Stomach (tissue), 4 donors: ENCODE measurements around the gene SMARCA5.

Experiments used
- POLR2A ChIP-seq, 4 donors: fragments of 450-650 bp; IDR thresholded peaks; one replicate each; pipeline ENCODE4 v1.6.1; 2016; ENCODE audit warnings: antibody characterized with exemption in 4 of 4, control low read depth in 2 of 4, mild to moderate bottlenecking in 1 of 4, moderate library complexity in 1 of 4
- POLR2AphosphoS5 ChIP-seq, 3 donors: sonication (generic); formaldehyde crosslinking; IDR thresholded peaks; one replicate each; pipeline ENCODE4 v1.6.1; 2016; ENCODE audit warnings: antibody characterized with exemption in 3 of 3
- TF ChIP-seq, protein P1 (sequence below), 7 experiments: fragments of 450-650 bp in 4 of 7; fragments of 200-600 bp in 3 of 7; sonication (generic) in 3 of 7; IDR thresholded peaks; one replicate each; pipeline ENCODE4 v1.5.1; 2016 to 2019; ENCODE audit warnings: antibody characterized with exemption in 7 of 7, control low read depth in 2 of 7, mild to moderate bottlenecking in 1 of 7

DNA sequence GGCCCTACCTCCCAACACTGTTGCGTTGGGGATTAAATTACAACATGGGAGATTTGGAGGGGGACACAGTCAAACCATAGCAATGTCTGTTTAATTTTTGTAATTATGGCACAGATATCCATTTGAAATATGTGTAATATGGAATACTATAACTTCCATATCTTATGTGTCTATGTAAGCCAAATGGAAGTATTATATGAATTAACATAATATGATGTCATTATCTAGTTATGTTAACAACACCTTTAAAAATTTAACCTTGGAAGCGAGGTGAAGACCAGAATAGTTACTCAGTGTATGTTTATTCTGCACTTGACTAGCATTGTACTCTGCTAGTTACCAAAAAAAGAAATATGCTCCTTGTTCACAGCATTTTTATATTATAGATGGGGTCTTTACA is 4.3 kb downstream of the SMARCA5 start:
- no peak for TF ChIP-seq POLR2A (IDR thresholded peaks at IDR 0.05)
- TF ChIP-seq POLR2AphosphoS5 (IDR thresholded peaks at IDR 0.05) = no peak
- TF ChIP-seq, protein P1, sequence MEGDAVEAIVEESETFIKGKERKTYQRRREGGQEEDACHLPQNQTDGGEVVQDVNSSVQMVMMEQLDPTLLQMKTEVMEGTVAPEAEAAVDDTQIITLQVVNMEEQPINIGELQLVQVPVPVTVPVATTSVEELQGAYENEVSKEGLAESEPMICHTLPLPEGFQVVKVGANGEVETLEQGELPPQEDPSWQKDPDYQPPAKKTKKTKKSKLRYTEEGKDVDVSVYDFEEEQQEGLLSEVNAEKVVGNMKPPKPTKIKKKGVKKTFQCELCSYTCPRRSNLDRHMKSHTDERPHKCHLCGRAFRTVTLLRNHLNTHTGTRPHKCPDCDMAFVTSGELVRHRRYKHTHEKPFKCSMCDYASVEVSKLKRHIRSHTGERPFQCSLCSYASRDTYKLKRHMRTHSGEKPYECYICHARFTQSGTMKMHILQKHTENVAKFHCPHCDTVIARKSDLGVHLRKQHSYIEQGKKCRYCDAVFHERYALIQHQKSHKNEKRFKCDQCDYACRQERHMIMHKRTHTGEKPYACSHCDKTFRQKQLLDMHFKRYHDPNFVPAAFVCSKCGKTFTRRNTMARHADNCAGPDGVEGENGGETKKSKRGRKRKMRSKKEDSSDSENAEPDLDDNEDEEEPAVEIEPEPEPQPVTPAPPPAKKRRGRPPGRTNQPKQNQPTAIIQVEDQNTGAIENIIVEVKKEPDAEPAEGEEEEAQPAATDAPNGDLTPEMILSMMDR (IDR thresholded peaks at IDR 0.05) = no peak
